OCI-LY7 (cell line): ENCODE data around the gene LCE3A. TPM values are rescaled to one million over a fixed set of nuclear protein-coding genes. Genes with fewer than 3 reads are reported as not detected.

Experiments used
- BruUV-seq: library from RNA; stranded (reverse); fragments of 400-500 nt; replicated peaks from 2 replicates; lab custom pipeline; 2021; lab: Mats Ljungman, UMichigan
- CTCF ChIA-PET: fragments of 300-600 bp; sonication (Branson Sonifier 250); formaldehyde crosslinking; loops from one replicate; lab custom pipeline; 2022; ENCODE audit warnings: antibody characterized with exemption; ENCODE audit not compliant: unreplicated experiment; lab: Charles Lee
- POLR2A ChIA-PET: fragments of 300-600 bp; sonication (Branson Sonifier 250); formaldehyde crosslinking; loops from one replicate; lab custom pipeline; 2022; ENCODE audit warnings: antibody characterized with exemption; lab: Charles Lee
- DNase-seq: peaks from one replicate; pipeline ENCODE4 v3.0.0-alpha.2; 2015; ENCODE audit warnings: low spot score
- H2AFZ ChIP-seq: fragments of 200-600 bp; sonication (generic), shearing (Covaris generic); 2 replicates; pipeline ENCODE4 v1.6.1; 2014; ENCODE audit warnings: mild to moderate bottlenecking, antibody characterized with exemption, low read length, moderate library complexity
- H3K27ac ChIP-seq: fragments of 200-600 bp; sonication (generic); 2 replicates; pipeline ENCODE4 v1.5.1; 2014; ENCODE audit warnings: mixed run types, low read depth, mild to moderate bottlenecking, moderate library complexity, low read length, inconsistent platforms; ENCODE audit not compliant: poor library complexity, severe bottlenecking
- H3K36me3 ChIP-seq: fragments of 200-600 bp; sonication (generic); 2 replicates; pipeline ENCODE4 v1.6.1; 2014; ENCODE audit warnings: mild to moderate bottlenecking, antibody characterized with exemption, low read length, moderate library complexity, mixed read lengths; ENCODE audit not compliant: insufficient read depth
- H3K4me1 ChIP-seq: fragments of 200-600 bp; sonication (generic); 2 replicates; pipeline ENCODE4 v1.5.1; 2014; ENCODE audit warnings: mild to moderate bottlenecking, low read length; ENCODE audit not compliant: insufficient read depth, poor library complexity, severe bottlenecking
- H3K4me2 ChIP-seq: fragments of 200-600 bp; sonication (generic); 2 replicates; pipeline ENCODE4 v1.6.1; 2014; ENCODE audit warnings: mild to moderate bottlenecking, low read length
- H3K4me3 ChIP-seq: fragments of 200-600 bp; sonication (generic); 2 replicates; pipeline ENCODE4 v1.5.1; 2014; ENCODE audit warnings: mild to moderate bottlenecking, low read depth, low read length; ENCODE audit not compliant: poor library complexity, severe bottlenecking
- H3K79me2 ChIP-seq: fragments of 200-600 bp; sonication (generic); 2 replicates; pipeline ENCODE4 v1.6.1; 2016; ENCODE audit warnings: low read depth, mild to moderate bottlenecking, low read length, moderate library complexity, mixed read lengths; ENCODE audit not compliant: insufficient read depth
- H3K9me2 ChIP-seq: fragments of 200-600 bp; sonication (generic); 2 replicates; pipeline ENCODE4 v1.6.1; 2016; ENCODE audit warnings: mild to moderate bottlenecking, low read length, mixed read lengths; ENCODE audit not compliant: insufficient read depth
- H3K9me3 ChIP-seq: fragments of 200-600 bp; sonication (generic); 2 replicates; pipeline ENCODE4 v1.6.1; 2014; ENCODE audit warnings: mild to moderate bottlenecking, mixed run types, low read length, mixed read lengths
- H4K20me1 ChIP-seq: fragments of 200-600 bp; sonication (generic); 2 replicates; pipeline ENCODE4 v1.6.1; 2014; ENCODE audit warnings: mild to moderate bottlenecking, antibody characterized with exemption, low read length, moderate library complexity, mixed read lengths; ENCODE audit not compliant: insufficient read depth
- CTCF ChIP-seq: fragments of 200-600 bp; sonication (generic); conservative IDR thresholded peaks from 2 replicates; pipeline ENCODE4 v1.5.1; 2014; ENCODE audit warnings: mild to moderate bottlenecking, antibody characterized with exemption, low read length, moderate library complexity, mixed read lengths
- EZH2phosphoT487 ChIP-seq: fragments of 200-600 bp; sonication (generic); IDR thresholded peaks from 2 replicates; pipeline ENCODE4 v1.6.1; 2018; ENCODE audit warnings: low read depth, borderline replicate concordance, mild to moderate bottlenecking, mixed run types, antibody characterized with exemption, low read length, moderate library complexity, mixed read lengths
- intact Hi-C: fragments of 100-400 bp; cut with micrococcal nuclease; formaldehyde crosslinking; loops from one replicate; pipeline ENCODE4 v1.10.0; 2022; ENCODE audit not compliant: unreplicated experiment
- total RNA-seq, 2 experiments: library from RNA; depleted of rRNA in 1 of 2; stranded (reverse); fragments of >200 nt in 1 of 2; shearing (Covaris generic) in 1 of 2; gene quantifications; 2 replicates each; pipeline ENCODE4 v1.2.3, GENCODE V29; 2014 to 2022

LCE3A gene
- total RNA-seq, 2 experiments from 2014 or later = not detected

- DNase-seq = no peak
- POLR2A ChIA-PET = no interaction called here
- no peaks in the 10 kb centered on the region for H3K79me2 ChIP-seq
Observed at GRCh38 chr1:152663098-152663497, 40.2 kb upstream of the LCE3A start, which contains the start of gene LCE2D. LCE2D (plus strand) TSS chr1:152663380; CDS start chr1:152664106, 726 bp downstream.

GRCh38 chr1:152658649-152659048 is 35.7 kb upstream of the LCE3A start:
- BruUV-seq = no TSS peak
- Histone ChIP-seq H3K36me3 (no peaks in the 10 kb centered on the region), H4K20me1 (no peaks in the 10 kb centered on the region), H3K9me2 (no peaks in the 10 kb centered on the region), H3K4me3 (no peak overlapping the region), H3K9me3 (no peaks in the 10 kb centered on the region), H3K27ac (no peak overlapping the region), H2AFZ (no peak overlapping the region), H3K79me2 (no peaks in the 10 kb centered on the region), H3K4me2 (no peak overlapping the region), H3K4me1 (no peaks in the 10 kb centered on the region)
- ChIA-PET POLR2A (no interaction called here), CTCF (interaction anchor here (1.2 kb wide), 1 partner anchor 9 kb away, joined by 3 read pairs; no protein-coding TSS in a partner anchor)
- intact Hi-C loops = no loop called here
- TF ChIP-seq CTCF = no peak
- no peak for TF ChIP-seq EZH2phosphoT487
- no peak for DNase-seq

More at GRCh38 chr1:152663098-152663497, 40.2 kb upstream of the LCE3A start, which contains the start of gene LCE2D:
- Histone ChIP-seq H3K36me3 (no peaks in the 10 kb centered on the region), H2AFZ (no peak within 1 kb of the TSS), H4K20me1 (no peaks in the 10 kb centered on the region), H3K9me3 (no peaks in the 10 kb centered on the region), H3K9me2 (no peaks in the 10 kb centered on the region), H3K27ac (no peak within 1 kb of the TSS), H3K4me1 (no peaks in the 10 kb centered on the region), H3K4me2 (no peak within 1 kb of the TSS), H3K4me3 (no peak within 1 kb of the TSS)
- intact Hi-C loops = no loop called here
- no peak for TF ChIP-seq EZH2phosphoT487
- TF ChIP-seq CTCF = no peak
- CTCF ChIA-PET = no interaction called here
- BruUV-seq = no TSS peak

GRCh38 chr1:152657677-152658076 is 34.8 kb upstream of the LCE3A start:
- H3K27ac ChIP-seq = no peak overlapping the region
- no peak overlapping the region for H2AFZ ChIP-seq
- TF ChIP-seq EZH2phosphoT487 = no peak
- no TSS peak for BruUV-seq
- no peaks in the 10 kb centered on the region for H3K9me3 ChIP-seq
- H3K36me3 ChIP-seq = no peaks in the 10 kb centered on the region
- DNase-seq = no peak
- H4K20me1 ChIP-seq = no peaks in the 10 kb centered on the region
- H3K4me1 ChIP-seq = no peaks in the 10 kb centered on the region
- H3K79me2 ChIP-seq = no peaks in the 10 kb centered on the region
- intact Hi-C loops = no loop called here
- no peaks in the 10 kb centered on the region for H3K9me2 ChIP-seq
- H3K4me2 ChIP-seq = no peak overlapping the region
- no peak overlapping the region for H3K4me3 ChIP-seq
- POLR2A ChIA-PET = no interaction called here
- CTCF ChIA-PET = no interaction called here
